CD14-positive monocyte (primary cell): ENCODE measurements around the gene VDAC1. TPM values are rescaled to one million over a fixed set of nuclear protein-coding genes. Genes with fewer than 3 reads are reported as not detected.

Experiments
- DNase-seq, 3 donors: peaks; one replicate each; pipeline ENCODE4 v3.0.0-alpha.2; 2011 to 2022
- H2AFZ ChIP-seq: 2 replicates; pipeline ENCODE4 v1.6.0; 2012; ENCODE audit warnings: mild to moderate bottlenecking, low read depth, low read length, inconsistent platforms; ENCODE audit not compliant: insufficient read depth, poor library complexity, severe bottlenecking
- H3K27ac ChIP-seq, 2 donors: 1 replicate in 1 of 2; 2 replicates in 1 of 2; pipeline ENCODE4 v1.5.1; 2012 to 2013; ENCODE audit warnings: low read length in 2 of 2, control low read depth in 1 of 2, inconsistent platforms in 1 of 2, low read depth in 1 of 2, mild to moderate bottlenecking in 1 of 2
- H3K27me3 ChIP-seq, 2 donors: one replicate each; pipeline versions ENCODE4 v1.6.0 to v1.6.1; 2011 to 2013; ENCODE audit warnings: low read length in 2 of 2; ENCODE audit not compliant: control insufficient read depth in 2 of 2, insufficient read depth in 2 of 2
- H3K36me3 ChIP-seq, 2 donors: replicated peaks in 1 of 2; 1 replicate in 1 of 2; 2 replicates in 1 of 2; pipeline versions ENCODE4 v1.5.1 to v1.6.1; 2012 to 2013; ENCODE audit warnings: low read length in 2 of 2, control low read depth in 1 of 2, inconsistent platforms in 1 of 2, mild to moderate bottlenecking in 1 of 2; ENCODE audit not compliant: insufficient read depth in 2 of 2, control insufficient read depth in 1 of 2
- H3K4me1 ChIP-seq, 2 donors: 1 replicate in 1 of 2; 2 replicates in 1 of 2; pipeline versions ENCODE4 v1.5.1 to v1.6.1; 2012 to 2013; ENCODE audit warnings: low read length in 2 of 2, control low read depth in 1 of 2, inconsistent platforms in 1 of 2, mild to moderate bottlenecking in 1 of 2, moderate library complexity in 1 of 2; ENCODE audit not compliant: insufficient read depth in 2 of 2, control insufficient read depth in 1 of 2
- H3K4me2 ChIP-seq: replicated peaks from 2 replicates; pipeline ENCODE3; 2012; ENCODE audit warnings: low read length, moderate library complexity, mild to moderate bottlenecking; ENCODE audit not compliant: poor library complexity, severe bottlenecking; ENCODE audit errors: extremely low read depth
- H3K4me3 ChIP-seq, 3 experiments: fragments of 200-600 bp in 1 of 3; sonication (generic) in 1 of 3; replicated peaks in 1 of 3; 1 replicate in 2 of 3; 2 replicates in 1 of 3; pipeline ENCODE4 v1.5.1; 2011 to 2013; ENCODE audit warnings: low read length in 3 of 3, mild to moderate bottlenecking in 3 of 3, control low read depth in 2 of 3, low read depth in 2 of 3, inconsistent platforms in 1 of 3, moderate library complexity in 1 of 3
- H3K79me2 ChIP-seq: 2 replicates; pipeline ENCODE4 v1.6.0; 2012; ENCODE audit warnings: mild to moderate bottlenecking, control low read depth, inconsistent platforms, low read length, moderate library complexity; ENCODE audit not compliant: insufficient read depth
- H3K9ac ChIP-seq: 2 replicates; pipeline ENCODE4 v1.6.0; 2017; ENCODE audit warnings: low read length, mild to moderate bottlenecking; ENCODE audit not compliant: insufficient read depth, poor library complexity, severe bottlenecking
- H3K9me3 ChIP-seq, 2 donors: replicated peaks in 1 of 2; 1 replicate in 1 of 2; 2 replicates in 1 of 2; pipeline versions ENCODE4 v1.5.1 to v1.6.1; 2012 to 2013; ENCODE audit warnings: low read length in 2 of 2, control low read depth in 1 of 2; ENCODE audit not compliant: control insufficient read depth in 1 of 2, insufficient read depth in 1 of 2
- H4K20me1 ChIP-seq: 2 replicates; pipeline ENCODE4 v1.6.0; 2012; ENCODE audit warnings: mild to moderate bottlenecking, low read length, control low read depth, moderate library complexity; ENCODE audit not compliant: insufficient read depth
- H3K27ac Mint-ChIP-seq, 7 donors: one replicate each; pipeline ENCODE4 v1.8.0; 2020; ENCODE audit warnings: mild to moderate bottlenecking in 7 of 7, mixed read lengths in 7 of 7, moderate library complexity in 6 of 7, inconsistent platforms in 2 of 7
- H3K27me3 Mint-ChIP-seq, 3 donors: one replicate each; pipeline ENCODE4 v1.8.0; 2021 to 2022; ENCODE audit warnings: low read depth in 3 of 3, mild to moderate bottlenecking in 3 of 3, mixed read lengths in 3 of 3, moderate library complexity in 3 of 3, inconsistent platforms in 1 of 3
- H3K36me3 Mint-ChIP-seq, 2 donors: one replicate each; pipeline ENCODE4 v1.8.0; 2020; ENCODE audit warnings: mixed read lengths in 2 of 2, inconsistent platforms in 1 of 2, mild to moderate bottlenecking in 1 of 2
- H3K4me1 Mint-ChIP-seq: one replicate; pipeline ENCODE4 v1.8.0; 2020; ENCODE audit warnings: mild to moderate bottlenecking, mixed read lengths
- H3K4me3 Mint-ChIP-seq, 2 donors: one replicate each; pipeline ENCODE4 v1.8.0; 2020; ENCODE audit warnings: mild to moderate bottlenecking in 2 of 2, mixed read lengths in 2 of 2, moderate library complexity in 1 of 2
- H3K9me3 Mint-ChIP-seq, 7 donors: one replicate each; pipeline ENCODE4 v1.8.0; 2020 to 2022; ENCODE audit warnings: mixed read lengths in 7 of 7, mild to moderate bottlenecking in 6 of 7, moderate library complexity in 6 of 7, inconsistent platforms in 2 of 7
- CTCF ChIP-seq: fragments of 200-600 bp; IDR thresholded peaks from one replicate; pipeline ENCODE4 v1.8.0; 2022; ENCODE audit warnings: antibody characterized with exemption, mild to moderate bottlenecking
- WGBS: methylation state at CpG from one replicate; pipeline ENCODE4 v1.1.5; 2013; ENCODE audit warnings: missing lambda C conversion rate; ENCODE audit not compliant: insufficient coverage; 5-methylcytosine and 5-hydroxymethylcytosine counted together
- intact Hi-C, 2 donors: fragments of 100-400 bp; cut with micrococcal nuclease; formaldehyde crosslinking; loops; one replicate each; pipeline versions ENCODE4 v1.15.0 to v1.15.1; 2023
- polyA plus RNA-seq, 3 donors: library from polyadenylated mRNA; depleted of rRNA in 1 of 3; unstranded in 2 of 3; stranded (reverse) in 1 of 3; fragments of 300-500 nt in 2 of 3; fragments of >200 nt in 1 of 3; fragmentation: Illumina TruSeq in 2 of 3; gene quantifications; 1 replicate in 2 of 3; 2 replicates in 1 of 3; pipeline ENCODE4 v1.2.3, GENCODE V29; 2012 to 2021

Gene VDAC1
- polyA plus RNA-seq, 3 donors = 59.9 to 107 (median 84.4) TPM

DNA sequence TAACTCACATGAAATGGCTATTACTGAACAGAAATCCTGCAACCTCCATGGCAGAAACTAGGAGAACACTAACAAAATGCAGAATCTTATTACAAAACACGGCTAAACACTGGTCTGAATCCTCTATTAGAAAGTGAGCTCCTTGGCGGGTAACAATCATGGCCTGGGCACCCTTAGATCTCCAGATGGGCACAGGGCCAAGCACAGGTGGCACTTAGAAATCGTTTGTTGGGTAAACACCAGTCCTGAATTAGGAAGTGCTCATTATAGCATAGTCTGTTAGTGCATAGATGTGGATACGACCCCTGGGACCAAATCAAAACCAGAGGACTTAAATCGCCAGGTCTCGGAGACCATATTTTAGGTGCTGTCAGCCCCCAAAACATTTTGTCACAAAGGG is 14.4 kb downstream of the VDAC1 start:
- Histone ChIP-seq H3K4me1 (no peaks in the 10 kb centered on the region), H2AFZ (no peak overlapping the region), H3K9ac (no peak overlapping the region), H3K36me3 (peaks cover 46 to 63% of the 10 kb centered on the region in 2 donors), H3K4me2 (no peak overlapping the region), H4K20me1 (peaks cover 50% of the 10 kb centered on the region), H3K9me3 (no peaks in the 10 kb centered on the region), H3K79me2 (peaks cover 37% of the 10 kb centered on the region), H3K4me3 (no peak overlapping the region), H3K27ac (no peak overlapping the region), H3K27me3 (no peaks in the 10 kb centered on the region)
- peaks cover 5% of the 10 kb centered on the region for H3K4me1 Mint-ChIP-seq
- 68% methylated on average over 4 of the region's 6 CpGs for WGBS
- no peak for DNase-seq
- peak overlapping the region in 1 of 7 donors; percentile 15 for H3K27ac Mint-ChIP-seq
- H3K4me3 Mint-ChIP-seq = no peak overlapping the region
- peaks cover 50 to 77% of the 10 kb centered on the region in 2 donors for H3K36me3 Mint-ChIP-seq
- intact Hi-C loops = no loop called here
- H3K9me3 Mint-ChIP-seq = no peaks in the 10 kb centered on the region
- no peaks in the 10 kb centered on the region for H3K27me3 Mint-ChIP-seq
- TF ChIP-seq CTCF = no peak

DNA sequence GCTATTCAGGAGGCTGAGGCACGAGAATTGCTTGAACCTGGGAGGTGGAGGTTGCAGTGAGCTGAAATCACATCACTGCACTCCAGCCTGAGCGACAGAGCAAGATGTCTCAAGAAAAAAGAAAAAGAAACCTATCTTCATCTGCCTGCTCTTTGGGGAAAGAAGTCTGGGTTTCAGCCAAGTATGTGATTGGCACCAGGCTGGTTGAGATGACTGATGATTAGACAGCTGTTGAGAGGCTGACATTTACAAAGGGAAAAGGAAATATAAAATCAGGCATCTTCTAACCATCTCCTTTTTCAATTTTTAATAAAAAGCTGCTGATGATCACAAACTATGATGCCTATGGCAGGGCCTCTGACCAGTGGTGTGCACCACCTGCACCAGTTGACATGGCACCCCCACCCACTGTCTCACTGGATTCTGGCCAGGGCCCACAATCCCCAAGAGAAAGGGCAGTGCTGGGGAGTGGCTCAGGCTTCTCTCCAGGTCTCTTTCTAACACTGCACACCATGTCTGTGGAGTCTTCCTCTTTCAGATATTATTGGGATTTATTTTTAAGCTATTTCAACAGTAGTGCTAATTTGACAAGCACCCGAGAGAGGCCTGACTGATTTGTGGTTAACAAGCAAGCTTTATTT is 19.1 kb downstream of the VDAC1 start:
- DNase-seq = no peak
- no peaks in the 10 kb centered on the region for H3K4me1 ChIP-seq
- H3K4me3 ChIP-seq = no peak overlapping the region
- peaks cover 75 to 91% of the 10 kb centered on the region in 2 donors for H3K36me3 Mint-ChIP-seq
- H3K27me3 Mint-ChIP-seq = peaks cover 0 to 4% (median 0%) of the 10 kb centered on the region in 3 donors
- no peak overlapping the region for H2AFZ ChIP-seq
- H3K27ac Mint-ChIP-seq = no peak overlapping the region
- H3K9me3 ChIP-seq = no peaks in the 10 kb centered on the region
- no peaks in the 10 kb centered on the region for H3K27me3 ChIP-seq
- H3K79me2 ChIP-seq = no peaks in the 10 kb centered on the region
- no peak overlapping the region for H3K9ac ChIP-seq
- no peak overlapping the region for H3K4me2 ChIP-seq
- intact Hi-C loops = no loop called here
- no peak for TF ChIP-seq CTCF
- no peak overlapping the region for H3K4me3 Mint-ChIP-seq
- no peaks in the 10 kb centered on the region for H3K9me3 Mint-ChIP-seq
- H4K20me1 ChIP-seq = peaks cover 7% of the 10 kb centered on the region
- peaks cover 69 to 87% of the 10 kb centered on the region in 2 donors for H3K36me3 ChIP-seq
- H3K27ac ChIP-seq = no peak overlapping the region
- no peaks in the 10 kb centered on the region for H3K4me1 Mint-ChIP-seq
- 86% methylated on average over 1 of the region's 3 CpGs for WGBS
